ENCODE measurements around the gene PRKG1.
A peak's percentile ranks its signal among the peaks of the same experiment; 100 is the strongest.

The PRKG1 gene

DNA sequence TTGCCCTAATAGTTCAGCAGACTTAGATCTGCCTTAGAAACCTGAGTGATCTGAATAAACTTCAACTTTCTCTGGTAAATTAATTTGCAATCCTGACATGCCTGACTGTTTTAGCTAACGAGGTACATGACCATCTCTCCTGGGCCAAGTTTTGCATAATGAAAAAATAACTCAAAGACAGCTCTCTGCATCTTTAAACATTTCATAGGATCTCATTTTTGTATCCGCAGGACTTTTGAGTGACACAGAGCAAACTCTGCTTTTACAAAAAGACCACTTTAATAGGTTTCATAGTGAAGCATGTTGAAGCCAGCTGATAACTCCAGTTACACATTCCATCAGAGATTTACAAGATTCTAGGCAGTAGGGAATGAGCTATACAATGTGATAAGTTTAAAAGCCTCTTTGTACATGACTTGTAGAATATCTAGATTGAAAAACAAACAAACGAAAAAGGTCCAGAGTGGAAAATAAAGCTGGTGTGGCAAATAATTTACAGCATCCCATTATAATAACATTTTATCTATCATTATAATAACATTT is 2.1 kb downstream of the PRKG1 start:
- DNase-seq (ENCODE audit: low read depth): no peak

- DNase-seq (ENCODE audit: low read depth): no peak
These were observed 2.8 kb downstream of the PRKG1 start for GRCh38 chr10:51077074-51077473.

DNA sequence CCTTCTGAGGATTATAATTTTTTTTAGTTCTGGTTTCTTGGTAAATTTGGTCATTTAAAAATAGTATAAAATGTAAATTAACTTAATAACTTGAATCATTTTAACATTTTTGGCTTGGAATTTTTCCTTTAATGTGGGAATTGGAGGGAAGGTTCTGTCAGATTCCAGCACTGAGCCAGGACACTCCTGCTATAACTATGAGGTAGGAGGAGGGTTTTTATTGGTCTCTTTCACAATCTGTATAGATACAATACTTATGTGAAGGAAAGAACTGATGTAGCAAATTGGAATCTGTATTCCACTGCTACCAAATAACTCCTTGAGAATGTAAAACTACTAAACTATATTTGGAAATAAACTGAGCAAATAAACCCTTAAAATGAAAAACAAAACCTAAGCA is 3.2 kb downstream of the PRKG1 start:
- DNase-seq (ENCODE audit: low read depth): no peak

DNA sequence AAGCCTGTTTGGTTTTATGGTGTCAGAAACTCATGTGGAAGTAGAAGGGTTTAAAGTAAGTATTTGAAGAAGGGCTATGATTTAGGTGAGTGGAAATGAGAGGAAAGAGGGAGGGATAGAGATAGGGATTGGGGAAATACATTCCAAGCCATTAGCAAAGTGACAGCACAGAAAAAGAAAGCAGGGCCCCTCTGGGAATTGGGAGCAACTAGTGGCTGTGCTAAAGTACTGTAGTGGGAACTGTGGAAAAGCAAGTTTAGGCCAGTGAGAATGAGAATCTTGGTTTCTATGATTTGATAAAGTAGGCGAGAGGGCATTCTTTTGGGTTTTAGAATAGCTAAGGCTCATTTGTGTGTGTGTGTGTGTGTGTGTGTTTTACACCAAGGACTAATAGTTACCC is 5.0 kb downstream of the PRKG1 start:
- no peak for DNase-seq (ENCODE audit: low read depth)

DNA sequence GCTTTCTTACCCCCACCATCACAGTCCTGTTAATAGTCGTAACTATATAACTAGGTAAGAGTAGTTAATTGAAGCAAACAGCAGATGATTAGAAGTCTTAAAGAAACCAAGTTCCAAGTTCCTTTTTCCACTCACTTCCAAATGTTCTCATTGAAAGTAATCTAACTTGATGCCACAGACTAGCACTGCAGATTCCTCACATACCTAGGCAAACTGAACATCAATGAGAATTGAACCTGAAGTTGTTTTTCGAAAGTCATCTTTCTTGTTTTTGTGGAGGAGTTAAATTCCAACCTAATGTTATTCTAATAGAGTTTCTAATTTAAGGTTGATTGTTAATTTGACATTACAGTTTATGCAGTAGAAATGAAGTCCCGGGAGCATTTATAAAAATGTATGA is 5.5 kb downstream of the PRKG1 start:
- DNase-seq (ENCODE audit: low read depth): no peak

GRCh38 chr10:51080311-51081006 is 6.2 kb downstream of the PRKG1 start:
- DNase-seq (ENCODE audit: low read depth): no peak

DNA sequence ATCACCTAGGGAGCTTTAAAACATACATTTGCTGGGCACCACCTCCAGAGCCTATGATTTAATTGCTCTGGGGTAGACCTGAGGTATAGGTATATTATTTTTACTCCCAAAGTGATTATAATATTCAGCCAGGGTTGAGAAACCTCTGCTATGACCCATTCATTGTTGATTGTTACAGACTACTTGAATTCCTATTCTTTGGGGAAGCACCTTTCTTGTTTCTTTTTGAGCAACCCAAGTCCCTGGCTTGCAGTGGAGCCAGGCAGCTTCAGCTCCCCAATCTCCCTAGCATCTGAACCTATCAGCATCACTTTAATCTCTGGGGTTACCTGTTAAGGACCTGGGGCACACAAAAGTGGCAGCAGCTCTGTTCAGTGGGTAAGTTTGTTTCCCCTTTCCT is 8.6 kb downstream of the PRKG1 start:
- no peak for DNase-seq (ENCODE audit: low read depth)

- DNase-seq (ENCODE audit: low read depth): no peak
These were observed 9.1 kb downstream of the PRKG1 start for GRCh38 chr10:51083356-51083853.

DNA sequence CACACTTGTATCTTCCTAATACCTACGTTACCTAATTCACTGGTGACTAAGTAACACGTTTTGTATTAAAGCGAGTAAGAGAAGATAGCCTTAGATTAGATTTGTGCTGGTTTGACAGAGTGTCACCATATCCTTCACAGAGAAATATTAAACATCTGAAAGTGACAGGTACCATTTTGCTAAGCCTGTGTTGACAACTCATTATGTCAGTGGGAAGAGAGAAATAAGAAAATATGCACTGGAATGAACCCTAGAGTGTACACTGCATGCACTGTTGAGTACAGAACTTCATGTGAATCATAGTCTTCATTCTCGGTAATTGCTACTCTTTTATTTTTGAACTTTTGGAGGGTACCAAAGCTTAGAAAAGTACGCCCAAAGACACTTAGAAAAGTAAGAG is 10.9 kb downstream of the PRKG1 start:
- DNase-seq (ENCODE audit: low read depth): no peak

GRCh38 chr10:51086710-51087109 is 12.4 kb downstream of the PRKG1 start:
- DNase-seq (ENCODE audit: low read depth): no peak

GRCh38 chr10:51087114-51087513 is 12.8 kb downstream of the PRKG1 start:
- no peak for DNase-seq (ENCODE audit: low read depth)

- no peak for DNase-seq (ENCODE audit: low read depth)
These were observed 15.9 kb downstream of the PRKG1 start for GRCh38 chr10:51090190-51090589.

DNA sequence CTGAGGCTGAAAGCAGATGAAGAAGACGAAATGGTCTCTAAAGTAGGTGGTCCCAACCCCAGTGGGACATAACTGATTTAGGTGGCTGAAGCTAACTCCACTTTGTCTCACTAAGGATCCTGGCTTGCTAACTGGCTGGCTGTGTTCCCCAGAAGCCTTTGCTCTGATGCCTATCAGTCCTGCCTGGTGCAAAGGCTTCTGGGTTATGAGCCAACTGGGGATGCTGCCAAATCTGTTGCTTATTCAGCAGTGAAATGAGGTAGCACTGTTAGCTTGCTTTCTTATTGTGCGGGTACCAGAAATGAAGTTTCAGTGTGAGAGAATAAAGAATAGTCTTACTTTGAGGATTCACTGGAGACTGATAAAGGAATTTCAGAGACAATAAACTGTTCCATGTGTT is 18.1 kb downstream of the PRKG1 start:
- no peak for DNase-seq (ENCODE audit: low read depth)

- DNase-seq (ENCODE audit: low read depth): no peak
These were observed 21.2 kb downstream of the PRKG1 start for GRCh38 chr10:51095444-51095843.

DNA sequence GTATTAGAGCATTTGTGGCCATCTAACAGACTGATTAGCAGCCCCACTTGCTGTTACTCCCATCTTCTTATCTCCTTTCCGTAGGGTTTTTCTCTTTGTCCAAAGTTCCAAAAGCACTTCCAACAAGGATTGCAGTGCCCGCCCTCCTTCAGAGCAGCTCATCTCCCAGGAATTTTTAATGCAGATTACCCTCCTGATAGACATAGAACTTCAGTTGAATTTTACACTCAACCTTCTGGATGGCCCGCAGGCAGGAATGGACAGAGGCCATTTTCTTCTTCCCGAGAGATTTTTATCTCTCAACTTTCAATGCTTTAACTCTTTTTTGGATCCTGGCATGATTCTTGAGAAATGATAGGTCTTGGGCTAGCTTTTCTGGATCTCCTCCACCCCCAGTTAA is 23.3 kb downstream of the PRKG1 start:
- DNase-seq (ENCODE audit: low read depth): no peak

GRCh38 chr10:51100221-51100620 is 25.9 kb downstream of the PRKG1 start:
- DNase-seq (ENCODE audit: low read depth): no peak

DNA sequence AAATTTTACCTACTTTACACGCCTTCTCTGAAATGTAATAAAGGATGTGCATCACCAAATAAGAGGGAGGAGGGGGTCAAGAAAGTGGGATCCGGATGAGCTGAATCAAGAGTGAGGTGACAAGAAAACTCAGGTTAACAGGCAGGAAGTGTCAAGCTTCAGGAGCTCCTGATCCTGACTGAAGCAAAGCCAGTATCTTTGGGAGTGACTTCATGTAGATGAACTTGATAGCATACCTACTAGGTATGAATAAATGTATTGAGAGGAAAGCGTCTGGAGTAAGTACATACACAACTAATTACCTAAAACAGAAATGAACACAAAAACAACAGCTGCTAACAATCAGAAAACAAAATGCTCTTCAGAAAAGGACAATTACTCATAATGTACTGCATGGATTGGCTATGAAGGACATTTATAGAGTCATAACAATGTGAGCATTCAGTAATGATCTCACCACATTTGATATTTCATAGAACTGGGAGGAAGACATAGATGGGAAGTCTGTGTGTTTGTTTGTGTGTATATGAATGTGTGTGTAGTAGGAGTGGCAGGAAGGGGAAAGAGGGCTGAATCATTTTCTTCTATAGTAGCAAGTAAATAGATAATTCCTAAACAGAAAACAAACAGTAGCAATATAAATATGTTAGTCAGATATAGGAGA is 29.4 kb downstream of the PRKG1 start:
- no peak for DNase-seq (ENCODE audit: low read depth)

DNA sequence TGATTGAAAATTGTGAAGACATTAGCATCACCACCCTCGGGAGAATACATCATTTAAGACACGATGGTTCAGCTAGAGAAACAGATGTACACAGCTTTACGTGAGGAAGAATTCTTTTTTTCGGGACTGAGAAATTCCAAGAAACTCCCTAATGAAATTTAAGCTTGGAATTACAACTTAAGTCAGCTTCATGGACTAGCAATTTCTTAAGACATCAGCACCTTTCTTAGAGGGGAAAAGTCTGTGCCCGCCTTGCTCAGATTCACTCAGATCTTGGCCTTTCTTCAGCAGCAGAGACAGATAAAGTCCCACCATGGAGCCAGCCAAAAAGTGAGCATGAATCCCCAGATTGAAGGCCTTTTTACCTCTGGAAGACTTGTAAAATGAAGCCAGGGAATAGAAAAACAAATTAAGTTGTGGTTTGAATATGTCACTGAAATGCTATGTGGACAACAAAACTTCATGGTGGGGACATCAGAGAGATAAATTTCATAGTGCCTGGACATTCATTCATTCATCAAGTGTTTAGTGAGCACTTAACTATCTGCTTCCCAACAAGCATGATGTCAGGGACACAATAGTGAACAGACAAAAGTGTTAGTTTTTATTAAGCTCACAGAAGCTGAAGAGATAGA is 32.1 kb downstream of the PRKG1 start:
- no peak for DNase-seq (ENCODE audit: low read depth)

DNA sequence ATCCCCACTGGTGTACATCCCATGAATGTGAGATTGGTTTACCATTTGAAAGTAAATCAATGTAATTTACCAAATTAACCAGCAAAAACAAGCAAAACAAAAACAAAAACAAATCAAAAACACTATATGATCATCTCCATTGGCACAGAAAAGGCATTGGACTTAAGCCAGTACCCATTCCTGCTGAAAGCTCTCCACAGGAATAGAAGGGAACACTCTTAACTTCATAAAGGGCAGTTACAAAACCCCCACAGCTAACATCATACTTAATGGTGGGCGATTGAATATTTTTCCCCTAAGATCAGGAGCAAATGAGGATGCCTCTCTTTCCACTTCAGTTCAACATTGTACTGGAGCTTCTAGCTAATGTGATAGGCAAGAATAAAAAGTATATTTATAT is 34.1 kb downstream of the PRKG1 start:
- no peak for DNase-seq (ENCODE audit: low read depth)

DNA sequence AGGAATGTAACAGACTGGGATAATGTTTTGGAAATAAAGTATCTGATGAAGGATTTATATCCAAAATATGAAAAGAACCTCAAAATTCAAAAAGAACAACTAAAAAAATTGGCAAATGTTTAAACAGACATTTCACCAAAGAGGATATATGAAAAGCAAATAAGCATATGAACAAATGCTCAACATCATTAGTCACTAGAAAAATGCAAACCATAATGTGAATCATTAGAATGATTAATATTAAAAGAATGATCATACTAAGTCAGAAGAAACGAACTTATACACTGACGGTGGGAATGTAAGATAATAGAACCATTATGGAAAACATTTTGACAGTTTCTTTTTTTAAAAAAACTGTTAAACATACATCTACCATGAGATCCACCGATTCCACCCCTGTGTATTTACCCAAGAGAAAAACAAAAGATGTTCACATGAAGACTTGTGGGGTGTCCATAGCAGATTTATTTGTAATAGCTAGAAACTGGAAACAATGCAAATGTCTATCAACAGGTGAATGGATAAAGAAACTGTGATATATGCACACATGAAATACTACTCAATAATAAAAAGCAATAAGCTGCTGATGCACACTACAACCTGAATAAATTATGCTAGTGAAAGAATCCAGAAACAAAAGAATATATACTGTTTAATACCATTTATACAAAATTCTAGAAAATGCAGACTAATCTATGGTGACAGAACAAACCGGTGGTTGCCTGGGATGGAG is 35.7 kb downstream of the PRKG1 start:
- peak; percentile 27 for DNase-seq (ENCODE audit: low read depth)

GRCh38 chr10:51112013-51112412 is 37.7 kb downstream of the PRKG1 start:
- DNase-seq (ENCODE audit: low read depth): no peak

- no peak for DNase-seq (ENCODE audit: low read depth)
These were observed 38.7 kb downstream of the PRKG1 start for GRCh38 chr10:51113007-51113406.

Data from HS-27A (cell line).